Right lobe of liver (tissue), 6 donors: ENCODE results near the gene ATP8B3. TPM values are rescaled to one million over a fixed set of nuclear protein-coding genes. Genes with fewer than 3 reads are reported as not detected.
A peak's percentile ranks its signal among the peaks of the same experiment; 100 is the strongest.

Experiments used
- ATAC-seq, 4 donors: fragments of 200-7000 bp; cut with Tn5 transposase; one replicate each; pipeline ENCODE4 v1.9.1; 2020; ENCODE audit warnings: mild to moderate bottlenecking in 4 of 4, moderate library complexity in 4 of 4
- DNase-seq, 3 donors: peaks; one replicate each; pipeline ENCODE4 v3.0.0-alpha.2; 2020
- H3K27ac ChIP-seq, 3 donors: fragments of 200-600 bp; one replicate each; pipeline ENCODE4 v1.8.0; 2022
- H3K27me3 ChIP-seq, 2 donors: fragments of 200-600 bp; one replicate each; pipeline ENCODE4 v1.8.0; 2022
- H3K36me3 ChIP-seq, 4 donors: fragments of 200-600 bp; sonication (generic) in 1 of 4; one replicate each; pipeline versions ENCODE4 v1.5.1 to v1.8.0; 2017 to 2022; ENCODE audit warnings: control low read depth in 1 of 4
- H3K4me1 ChIP-seq, 4 donors: fragments of 200-600 bp; sonication (generic) in 1 of 4; one replicate each; pipeline versions ENCODE4 v1.5.1 to v1.8.0; 2017 to 2022; ENCODE audit warnings: control low read depth in 1 of 4
- H3K4me3 ChIP-seq, 3 donors: fragments of 200-600 bp; one replicate each; pipeline ENCODE4 v1.8.0; 2022
- H3K9me3 ChIP-seq, 4 donors: fragments of 200-600 bp; sonication (generic) in 1 of 4; one replicate each; pipeline versions ENCODE4 v1.5.1 to v1.8.0; 2017 to 2022; ENCODE audit warnings: control low read depth in 1 of 4
- POLR2A ChIP-seq: fragments of 450-650 bp; IDR thresholded peaks from one replicate; pipeline ENCODE4 v1.6.1; 2017; ENCODE audit warnings: antibody characterized with exemption, mild to moderate bottlenecking
- WGBS: methylation state at CpG from one replicate; pipeline ENCODE4 v1.1.6; 2018; ENCODE audit warnings: low coverage, low lambda C conversion rate; ENCODE audit not compliant: insufficient coverage; ENCODE audit errors: missing lambda C conversion rate; 5-methylcytosine and 5-hydroxymethylcytosine counted together
- intact Hi-C, 2 donors: fragments of 100-400 bp; cut with DNase I; formaldehyde crosslinking; loops; one replicate each; pipeline versions ENCODE4 v1.11.2 to v1.14.1; 2022
- total RNA-seq, 6 experiments: library from RNA; depleted of rRNA in 2 of 6; stranded (reverse); fragments of >200 nt in 2 of 6; fragmentation: NEBNext Ultra II Directional in 3 of 6; extraction: Animal tissue kit (Norgen Biotek cat#: 25700) in 3 of 6; gene quantifications; one replicate each; pipeline versions ENCODE4 v1.1.0 to v1.2.4, GENCODE V29; 2016 to 2023
- TF ChIP-seq, protein P1 (sequence below), 4 donors: fragments of 200-600 bp in 3 of 4; fragments of 450-650 bp in 1 of 4; IDR thresholded peaks; one replicate each; pipeline versions ENCODE4 v1.5.1 to v1.8.0; 2016 to 2022; ENCODE audit warnings: antibody characterized with exemption in 4 of 4, mild to moderate bottlenecking in 2 of 4
- donor health status: DM: no; HTN: yes; CAD: no.
- donor health status: DM: no; HTN: no; CAD: no.
- donor health status: DM: no; HTN: no; CAD: no.
- donor health status: DM: no; HTN: yes; CAD: no.
- donor health status: DM: no; HTN: yes; CAD: no.

Gene ATP8B3
- total RNA-seq, 6 experiments from 2014 or later, result 0.86 to 5.7 (median 3.1) TPM

DNA sequence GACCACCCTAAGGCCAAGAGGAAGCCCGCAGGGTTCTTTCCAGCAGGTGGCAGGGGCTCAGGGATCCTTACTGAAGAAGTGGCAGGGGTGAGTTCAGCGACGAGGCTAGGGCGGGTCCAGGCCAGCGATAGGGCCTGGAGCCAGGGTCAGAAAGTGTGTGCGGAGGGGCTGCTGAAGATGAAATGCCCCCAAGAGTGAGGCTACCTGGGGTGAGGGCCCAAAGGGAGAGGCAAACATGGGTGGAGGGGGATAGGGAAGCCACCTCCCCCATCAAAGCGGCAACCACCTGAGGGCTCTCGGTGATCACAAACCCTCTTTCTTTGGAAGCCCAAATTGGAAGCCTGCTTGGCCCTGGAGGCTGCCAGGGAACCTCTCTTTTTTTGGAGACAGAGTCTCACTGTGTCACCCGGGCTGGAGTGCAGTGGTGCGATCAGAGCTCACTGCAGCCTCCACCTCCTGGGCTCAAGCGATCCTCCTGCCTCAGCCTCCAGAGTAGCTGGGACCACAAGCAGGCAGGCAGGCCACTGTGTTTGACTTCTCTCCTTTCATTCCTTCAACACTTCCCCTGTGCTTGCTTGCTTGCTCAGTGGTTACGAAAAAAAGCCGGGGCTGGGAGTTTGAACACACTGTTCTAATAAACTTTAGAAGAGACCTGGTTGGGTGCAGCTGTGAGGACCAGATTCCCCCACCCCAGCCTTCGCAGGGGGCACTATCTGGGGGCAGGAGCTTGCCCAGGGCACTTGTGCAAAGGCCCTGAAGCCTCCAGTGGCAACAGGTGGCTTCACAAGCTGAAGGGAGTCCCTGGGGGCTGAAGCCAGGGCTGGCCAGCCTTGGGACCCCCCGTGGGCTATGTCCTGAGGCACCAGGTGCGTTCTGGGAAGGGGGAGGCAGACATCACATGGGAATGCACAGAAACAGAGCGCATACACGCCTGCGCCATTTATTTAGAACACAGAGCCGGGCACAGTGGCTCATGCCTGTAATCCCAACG, 1.4 kb upstream of the ATP8B3 start:
- peaks cover 0 to 6% (median 0%) of the 10 kb centered on the region in 4 donors for H3K4me1 ChIP-seq
- intact Hi-C loops, result no loop called here
- 30% methylated on average over 6 of the region's 21 CpGs for WGBS
- peaks cover 0 to 34% (median 18%) of the 10 kb centered on the region in 4 donors for H3K36me3 ChIP-seq
- ATAC-seq (no peak), DNase-seq (no peak)
- H3K4me3 ChIP-seq, result peak overlapping the region; percentile 35 to 54 (median 42)
- peak overlapping the region in 1 of 3 donors; percentile 43 for H3K27ac ChIP-seq
- no peaks in the 10 kb centered on the region for H3K27me3 ChIP-seq
- TF ChIP-seq POLR2A, result no peak
- TF ChIP-seq, protein P1, sequence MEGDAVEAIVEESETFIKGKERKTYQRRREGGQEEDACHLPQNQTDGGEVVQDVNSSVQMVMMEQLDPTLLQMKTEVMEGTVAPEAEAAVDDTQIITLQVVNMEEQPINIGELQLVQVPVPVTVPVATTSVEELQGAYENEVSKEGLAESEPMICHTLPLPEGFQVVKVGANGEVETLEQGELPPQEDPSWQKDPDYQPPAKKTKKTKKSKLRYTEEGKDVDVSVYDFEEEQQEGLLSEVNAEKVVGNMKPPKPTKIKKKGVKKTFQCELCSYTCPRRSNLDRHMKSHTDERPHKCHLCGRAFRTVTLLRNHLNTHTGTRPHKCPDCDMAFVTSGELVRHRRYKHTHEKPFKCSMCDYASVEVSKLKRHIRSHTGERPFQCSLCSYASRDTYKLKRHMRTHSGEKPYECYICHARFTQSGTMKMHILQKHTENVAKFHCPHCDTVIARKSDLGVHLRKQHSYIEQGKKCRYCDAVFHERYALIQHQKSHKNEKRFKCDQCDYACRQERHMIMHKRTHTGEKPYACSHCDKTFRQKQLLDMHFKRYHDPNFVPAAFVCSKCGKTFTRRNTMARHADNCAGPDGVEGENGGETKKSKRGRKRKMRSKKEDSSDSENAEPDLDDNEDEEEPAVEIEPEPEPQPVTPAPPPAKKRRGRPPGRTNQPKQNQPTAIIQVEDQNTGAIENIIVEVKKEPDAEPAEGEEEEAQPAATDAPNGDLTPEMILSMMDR (IDR thresholded peaks at IDR 0.05), result peak in 1 of 4 donors; percentile 2
- no peaks in the 10 kb centered on the region for H3K9me3 ChIP-seq

DNA sequence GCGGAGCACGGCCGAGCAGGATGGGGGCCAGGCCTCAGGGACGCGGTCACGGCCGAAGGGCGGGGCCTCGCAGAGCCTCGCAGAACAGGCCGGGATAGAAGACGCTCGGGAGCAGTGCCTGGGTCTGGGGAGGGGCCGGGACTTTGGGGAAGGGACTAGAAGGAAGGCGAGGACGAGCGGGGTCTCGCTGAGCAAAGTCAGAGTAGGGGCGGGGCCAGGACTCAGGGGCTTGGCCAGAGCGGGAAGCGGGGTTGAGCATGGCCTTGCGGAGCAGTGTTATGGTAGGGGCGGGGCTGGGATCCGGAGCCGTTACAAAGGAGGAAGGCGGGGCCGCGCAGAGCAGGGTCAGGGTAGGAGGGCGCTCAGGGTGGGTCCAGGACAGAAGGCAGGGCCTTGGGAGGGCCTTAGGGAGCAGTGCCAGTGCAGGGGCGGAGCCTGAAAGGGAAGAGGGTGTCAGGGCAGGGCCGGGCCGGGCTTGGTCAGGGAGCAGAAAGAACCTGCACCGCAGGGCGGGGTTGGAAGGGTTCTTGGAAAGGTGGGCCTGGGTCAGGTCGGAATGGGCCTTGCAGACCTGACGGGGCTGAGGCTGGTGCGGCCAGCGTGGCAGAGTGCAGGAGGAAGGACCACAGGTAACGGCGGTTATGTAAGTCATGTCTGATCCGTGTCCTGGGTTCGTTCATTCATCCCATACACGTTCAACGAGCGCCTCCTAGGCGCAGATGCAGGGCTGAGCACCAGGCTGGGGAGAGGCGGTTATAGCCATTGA, 533 bp upstream of the ATP8B3 start:
- Histone ChIP-seq H3K27ac (peak overlapping the region in 2 of 3 donors; percentile 18 to 43), H3K4me1 (peaks cover 0 to 6% (median 0%) of the 10 kb centered on the region in 4 donors), H3K36me3 (peaks cover 0 to 25% (median 12%) of the 10 kb centered on the region in 4 donors), H3K9me3 (no peaks in the 10 kb centered on the region), H3K4me3 (peak overlapping the region; percentile 35 to 54 (median 42)), H3K27me3 (no peaks in the 10 kb centered on the region)
- peak; percentile 86 to 92 (median 88) for ATAC-seq
- intact Hi-C loops, result no loop called here
- WGBS, result under 1% methylated on average over 41 of the region's 47 CpGs
- TF ChIP-seq POLR2A, result peak; percentile 44
- TF ChIP-seq, protein P1 (IDR thresholded peaks at IDR 0.05), result peak; percentile 47 to 65 (median 50)
- peak; percentile 98 for DNase-seq

DNA sequence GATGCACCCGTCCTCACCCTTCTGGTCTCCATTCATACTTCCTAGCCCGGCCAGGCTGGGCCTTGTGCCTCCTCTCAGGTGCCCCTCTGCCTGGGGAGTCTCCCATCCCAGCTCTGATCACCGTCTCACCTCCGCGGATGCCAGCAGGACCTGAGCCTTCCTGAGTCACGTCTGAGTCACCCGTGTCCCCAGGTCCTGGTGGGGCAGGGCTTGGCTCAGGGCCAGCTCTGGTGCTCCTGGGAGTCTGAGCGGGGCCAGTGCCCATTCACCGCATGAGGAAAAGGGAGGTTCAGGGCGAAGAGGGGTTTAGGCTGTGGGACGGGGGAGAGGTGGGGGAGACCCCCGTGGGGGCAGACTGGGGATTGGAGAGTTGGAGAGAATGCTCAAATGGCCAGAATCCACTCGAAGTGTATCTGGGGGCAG, 593 bp downstream of the ATP8B3 start:
- ATAC-seq, result peak in 2 of 4 donors; percentile 1 to 48
- 18% methylated on average over 3 of the region's 13 CpGs for WGBS
- peak overlapping the region; percentile 35 to 54 (median 42) for H3K4me3 ChIP-seq

More for the DNA sequence above, 593 bp downstream of the ATP8B3 start:
- TF ChIP-seq POLR2A, result no peak
- TF ChIP-seq, protein P1 (IDR thresholded peaks at IDR 0.05), result no peak
- intact Hi-C loops, result no loop called here
- peak overlapping the region in 2 of 3 donors; percentile 24 to 57 for H3K27ac ChIP-seq
- no peaks in the 10 kb centered on the region for H3K9me3 ChIP-seq
- H3K4me1 ChIP-seq, result peaks cover 0 to 6% (median 0%) of the 10 kb centered on the region in 4 donors
- no peaks in the 10 kb centered on the region for H3K27me3 ChIP-seq
- peak; percentile 68 to 91 (median 68) for DNase-seq
- H3K36me3 ChIP-seq, result peaks cover 0 to 15% (median 9%) of the 10 kb centered on the region in 4 donors
